ENCODE measurements around the gene STAT5B. TPM values are rescaled to one million over a fixed set of nuclear protein-coding genes. Genes with fewer than 3 reads are reported as not detected.
A peak's percentile ranks its signal among the peaks of the same experiment; 100 is the strongest.

The STAT5B gene
- total RNA-seq, 1 experiment from 2014 or later: 42.9 TPM

DNA sequence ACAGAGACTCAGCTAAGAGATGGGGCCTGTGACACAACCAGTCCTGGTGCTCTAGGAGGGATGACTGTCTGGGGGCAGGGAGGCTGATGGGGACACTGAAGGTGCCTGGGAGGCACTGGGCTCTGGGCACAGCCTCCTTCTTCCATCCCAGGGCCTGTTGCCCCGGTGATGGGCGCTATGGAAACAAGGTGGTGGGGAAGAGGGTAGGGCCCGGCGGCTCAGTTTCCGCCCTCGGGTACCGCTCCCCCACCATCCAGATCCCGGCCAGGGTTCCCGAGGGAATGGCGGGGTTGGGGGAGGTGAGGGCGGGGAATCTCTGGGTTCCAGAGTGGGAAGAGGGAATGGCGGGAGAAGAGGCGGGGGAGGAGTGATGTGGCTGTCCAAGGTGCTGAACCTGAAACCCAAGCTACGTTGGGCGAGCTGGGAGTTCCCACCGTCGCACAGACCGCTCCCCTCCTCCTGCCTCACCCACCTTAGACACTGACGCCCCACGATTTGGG lies 96.2 kb downstream of the STAT5B start:
- Histone ChIP-seq H4K91ac (ENCODE audit: insufficient read length, low read depth, low read length) (no peak overlapping the region), H4K20me1 (ENCODE audit: control insufficient read depth, insufficient read depth, insufficient read length) (peaks cover 3% of the 10 kb centered on the region), H2BK12ac (ENCODE audit: insufficient read length, low read depth, low read length) (no peak overlapping the region), H3K79me1 (ENCODE audit: insufficient read depth, low read depth, low read length, poor library complexity, severe bottlenecking) (no peaks in the 10 kb centered on the region), H3K18ac (ENCODE audit: insufficient read length, low read depth, low read length) (no peak overlapping the region), H3K27me3 (ENCODE audit: insufficient read depth, low read length) (peaks cover 10% of the 10 kb centered on the region; the same call in 1 of the 2 replicates), H2BK15ac (ENCODE audit: low read depth, low read length) (no peak overlapping the region), H3K23ac (ENCODE audit: insufficient read length, low read depth, low read length) (no peak overlapping the region), H3K23me2 (ENCODE audit: insufficient read length, low read depth, low read length, poor library complexity, severe bottlenecking) (peaks cover 18% of the 10 kb centered on the region), H3K79me2 (ENCODE audit: insufficient read depth, low read length) (no peaks in the 10 kb centered on the region), H3K27ac (ENCODE audit: insufficient read length, low read depth, low read length) (no peak overlapping the region), H3K9ac (ENCODE audit: extremely low read depth, insufficient read length, low read length) (no peak overlapping the region), H3K56ac (ENCODE audit: insufficient read length, low read depth, low read length) (no peak overlapping the region), H2AK5ac (ENCODE audit: insufficient read length, low read length) (no peak overlapping the region), H4K5ac (ENCODE audit: insufficient read length, low read depth, low read length) (no peak overlapping the region), H3T11ph (ENCODE audit: low read length) (no peak overlapping the region), H2BK120ac (ENCODE audit: low read depth, low read length, poor library complexity, severe bottlenecking) (no peak overlapping the region), H3K4me1 (ENCODE audit: insufficient read depth, low read length) (peaks cover 3% of the 10 kb centered on the region; the same call in 1 of the 2 replicates), H4K8ac (replicated peaks; ENCODE audit: insufficient read length, low read depth, low read length) (no peak overlapping the region), H3K4ac (ENCODE audit: low read depth, low read length) (no peak overlapping the region), H2BK20ac (ENCODE audit: low read depth, low read length, poor library complexity, severe bottlenecking) (no peak overlapping the region), H2BK5ac (ENCODE audit: insufficient read length, low read length) (no peak overlapping the region), H2AFZ (ENCODE audit: low read length) (no peak overlapping the region), H3K14ac (ENCODE audit: insufficient read depth, low read length) (no peak overlapping the region), H3K4me2 (ENCODE audit: insufficient read depth, insufficient read length, low read length) (peak overlapping the region; percentile 60), H3K9me3 (ENCODE audit: control insufficient read depth, low read depth, low read length) (no peaks in the 10 kb centered on the region)
- DNase-seq: peak; percentile 88
- TF ChIP-seq CTCF (conservative IDR thresholded peaks at IDR 0.05): no peak
- peaks cover 63% of the 10 kb centered on the region for H3K27me3 Mint-ChIP-seq (ENCODE audit: low read depth)
- peak overlapping the region; percentile 63 to 87 for H3K4me3 Mint-ChIP-seq
- WGBS (ENCODE audit: extremely low coverage, insufficient read length, low lambda C conversion rate): no CpG with 5 or more reads among the region's 20 CpGs
- H3K4me1 Mint-ChIP-seq: peaks cover 19 to 28% of the 10 kb centered on the region in 2 experiments
- H3K27ac Mint-ChIP-seq: no peak overlapping the region; a peak in 1 of 7 replicates
- no peaks in the 10 kb centered on the region; a peak in 1 of 7 replicates for H3K36me3 Mint-ChIP-seq (ENCODE audit: insufficient read depth in 1 of 3, low read depth in 3 of 3)
- H3K9me3 Mint-ChIP-seq: no peaks in the 10 kb centered on the region; a peak in 1 of 5 replicates

Measured in H9 (cell line).